Measurements from ENCODE around the gene SLC35F3. TPM values are rescaled to one million over a fixed set of nuclear protein-coding genes. Genes with fewer than 3 reads are reported as not detected.

Gene SLC35F3
- total and polyA plus RNA-seq, 4 donors = 0.01 to 0.37 (median 0.08) TPM; not detected in 1

GRCh38 chr1:234106032-234106431 lies 201.6 kb downstream of the SLC35F3 start:
- no peaks in the 10 kb centered on the region for H3K36me3 ChIP-seq (ENCODE audit: control insufficient read depth in 4 of 4, insufficient read depth in 3 of 4, low read depth in 1 of 4, low read length in 3 of 4)
- DNase-seq (ENCODE audit: low spot score) = no peak
- H3K27ac ChIP-seq (ENCODE audit: low read depth in 1 of 2, low read length in 2 of 2) = no peak overlapping the region
- H3K27me3 ChIP-seq (ENCODE audit: control insufficient read depth in 4 of 4, insufficient read depth in 4 of 4, low read length in 3 of 4) = peaks cover 0 to 5% (median 0%) of the 10 kb centered on the region in 4 donors
- TF ChIP-seq JUND (IDR thresholded peaks at IDR 0.05) (no peak), FOXA2 (IDR thresholded peaks at IDR 0.05) (no peak), RXRA (IDR thresholded peaks at IDR 0.05) (no peak), HNF4G (IDR thresholded peaks at IDR 0.05) (no peak), EGR1 (IDR thresholded peaks at IDR 0.05; ENCODE audit: low read depth in 2 of 2) (no peak), SP1 (IDR thresholded peaks at IDR 0.05) (no peak), GABPA (IDR thresholded peaks at IDR 0.05 in 1 of 2, conservative IDR thresholded peaks at IDR 0.05 in 1 of 2) (no peak)
- TF ChIP-seq, protein P1, sequence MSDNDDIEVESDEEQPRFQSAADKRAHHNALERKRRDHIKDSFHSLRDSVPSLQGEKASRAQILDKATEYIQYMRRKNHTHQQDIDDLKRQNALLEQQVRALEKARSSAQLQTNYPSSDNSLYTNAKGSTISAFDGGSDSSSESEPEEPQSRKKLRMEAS (IDR thresholded peaks at IDR 0.05) = no peak
- TF ChIP-seq, protein P2, sequence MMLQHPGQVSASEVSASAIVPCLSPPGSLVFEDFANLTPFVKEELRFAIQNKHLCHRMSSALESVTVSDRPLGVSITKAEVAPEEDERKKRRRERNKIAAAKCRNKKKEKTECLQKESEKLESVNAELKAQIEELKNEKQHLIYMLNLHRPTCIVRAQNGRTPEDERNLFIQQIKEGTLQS (IDR thresholded peaks at IDR 0.05) = no peak
- H3K4me3 ChIP-seq (ENCODE audit: low read depth in 1 of 3, low read length in 3 of 3) = no peak overlapping the region
- no peak overlapping the region for H3K9ac ChIP-seq (ENCODE audit: low read depth in 1 of 2, low read length in 2 of 2)
- no peaks in the 10 kb centered on the region for H3K9me3 ChIP-seq (ENCODE audit: control insufficient read depth in 4 of 4, low read length in 3 of 4)
- no peaks in the 10 kb centered on the region for H3K4me1 ChIP-seq (ENCODE audit: control insufficient read depth in 4 of 4, insufficient read depth in 4 of 4, low read length in 3 of 4)
- 87% methylated on average over 2 of the region's 2 CpGs for WGBS

GRCh38 chr1:234107416-234108021 lies 203.0 kb downstream of the SLC35F3 start:
- no peak for DNase-seq (ENCODE audit: low spot score)
- no peak for TF ChIP-seq FOXA1 (IDR thresholded peaks at IDR 0.05)
- TF ChIP-seq RXRA (IDR thresholded peaks at IDR 0.05) = no peak
- no peak for TF ChIP-seq RAD21 (IDR thresholded peaks at IDR 0.05)
- TF ChIP-seq EGR1 (IDR thresholded peaks at IDR 0.05; ENCODE audit: low read depth in 2 of 2) = no peak
- TF ChIP-seq YY1 (IDR thresholded peaks at IDR 0.05) = no peak
- no peak for TF ChIP-seq HNF4A (conservative IDR thresholded peaks at IDR 0.05)
- TF ChIP-seq, protein P3, sequence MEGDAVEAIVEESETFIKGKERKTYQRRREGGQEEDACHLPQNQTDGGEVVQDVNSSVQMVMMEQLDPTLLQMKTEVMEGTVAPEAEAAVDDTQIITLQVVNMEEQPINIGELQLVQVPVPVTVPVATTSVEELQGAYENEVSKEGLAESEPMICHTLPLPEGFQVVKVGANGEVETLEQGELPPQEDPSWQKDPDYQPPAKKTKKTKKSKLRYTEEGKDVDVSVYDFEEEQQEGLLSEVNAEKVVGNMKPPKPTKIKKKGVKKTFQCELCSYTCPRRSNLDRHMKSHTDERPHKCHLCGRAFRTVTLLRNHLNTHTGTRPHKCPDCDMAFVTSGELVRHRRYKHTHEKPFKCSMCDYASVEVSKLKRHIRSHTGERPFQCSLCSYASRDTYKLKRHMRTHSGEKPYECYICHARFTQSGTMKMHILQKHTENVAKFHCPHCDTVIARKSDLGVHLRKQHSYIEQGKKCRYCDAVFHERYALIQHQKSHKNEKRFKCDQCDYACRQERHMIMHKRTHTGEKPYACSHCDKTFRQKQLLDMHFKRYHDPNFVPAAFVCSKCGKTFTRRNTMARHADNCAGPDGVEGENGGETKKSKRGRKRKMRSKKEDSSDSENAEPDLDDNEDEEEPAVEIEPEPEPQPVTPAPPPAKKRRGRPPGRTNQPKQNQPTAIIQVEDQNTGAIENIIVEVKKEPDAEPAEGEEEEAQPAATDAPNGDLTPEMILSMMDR (IDR thresholded peaks at IDR 0.05; ENCODE audit: low read depth, low read length, missing input control) = no peak
- TF ChIP-seq HNF4G (IDR thresholded peaks at IDR 0.05) = no peak
- TF ChIP-seq GABPA (IDR thresholded peaks at IDR 0.05 in 1 of 2, conservative IDR thresholded peaks at IDR 0.05 in 1 of 2) = no peak
- TF ChIP-seq FOXA2 (IDR thresholded peaks at IDR 0.05) = no peak
- TF ChIP-seq, protein P2 (IDR thresholded peaks at IDR 0.05) = no peak
- TF ChIP-seq TAF1 (conservative IDR thresholded peaks at IDR 0.05) = no peak
- no peak for TF ChIP-seq JUND (IDR thresholded peaks at IDR 0.05)
- TF ChIP-seq NR2F2 (IDR thresholded peaks at IDR 0.05) = no peak
- no peak for TF ChIP-seq SP1 (IDR thresholded peaks at IDR 0.05)
- TF ChIP-seq REST (IDR thresholded peaks at IDR 0.05) = no peak
- TF ChIP-seq, protein P1 (IDR thresholded peaks at IDR 0.05) = no peak
- TF ChIP-seq, protein P4, sequence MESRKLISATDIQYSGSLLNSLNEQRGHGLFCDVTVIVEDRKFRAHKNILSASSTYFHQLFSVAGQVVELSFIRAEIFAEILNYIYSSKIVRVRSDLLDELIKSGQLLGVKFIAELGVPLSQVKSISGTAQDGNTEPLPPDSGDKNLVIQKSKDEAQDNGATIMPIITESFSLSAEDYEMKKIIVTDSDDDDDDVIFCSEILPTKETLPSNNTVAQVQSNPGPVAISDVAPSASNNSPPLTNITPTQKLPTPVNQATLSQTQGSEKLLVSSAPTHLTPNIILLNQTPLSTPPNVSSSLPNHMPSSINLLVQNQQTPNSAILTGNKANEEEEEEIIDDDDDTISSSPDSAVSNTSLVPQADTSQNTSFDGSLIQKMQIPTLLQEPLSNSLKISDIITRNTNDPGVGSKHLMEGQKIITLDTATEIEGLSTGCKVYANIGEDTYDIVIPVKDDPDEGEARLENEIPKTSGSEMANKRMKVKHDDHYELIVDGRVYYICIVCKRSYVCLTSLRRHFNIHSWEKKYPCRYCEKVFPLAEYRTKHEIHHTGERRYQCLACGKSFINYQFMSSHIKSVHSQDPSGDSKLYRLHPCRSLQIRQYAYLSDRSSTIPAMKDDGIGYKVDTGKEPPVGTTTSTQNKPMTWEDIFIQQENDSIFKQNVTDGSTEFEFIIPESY (IDR thresholded peaks at IDR 0.05) = no peak
- Histone ChIP-seq H3K27me3 (ENCODE audit: control insufficient read depth in 4 of 4, insufficient read depth in 4 of 4, low read length in 3 of 4) (peaks cover 0 to 1% (median 0%) of the 10 kb centered on the region in 4 donors), H3K4me1 (ENCODE audit: control insufficient read depth in 4 of 4, insufficient read depth in 4 of 4, low read length in 3 of 4) (no peaks in the 10 kb centered on the region), H3K9ac (ENCODE audit: low read depth in 1 of 2, low read length in 2 of 2) (no peak overlapping the region), H3K36me3 (ENCODE audit: control insufficient read depth in 4 of 4, insufficient read depth in 3 of 4, low read depth in 1 of 4, low read length in 3 of 4) (no peaks in the 10 kb centered on the region), H3K9me3 (ENCODE audit: control insufficient read depth in 4 of 4, low read length in 3 of 4) (no peaks in the 10 kb centered on the region), H3K27ac (ENCODE audit: low read depth in 1 of 2, low read length in 2 of 2) (no peak overlapping the region), H3K4me3 (ENCODE audit: low read depth in 1 of 3, low read length in 3 of 3) (no peak overlapping the region)
- 84% methylated on average over 3 of the region's 3 CpGs for WGBS
